Ishikawa (cell line): ENCODE data around the gene CUTC.

Experiments used
- CEBPB ChIP-seq: IDR thresholded peaks from 2 replicates; pipeline ENCODE4 v1.6.1; 2012
- EP300 ChIP-seq: IDR thresholded peaks from 2 replicates; pipeline ENCODE4 v1.6.1; 2012; ENCODE audit warnings: borderline replicate concordance
- FOXM1 ChIP-seq: IDR thresholded peaks from 2 replicates; pipeline ENCODE4 v1.6.1; 2012; ENCODE audit warnings: low read depth, borderline replicate concordance
- MAX ChIP-seq: IDR thresholded peaks from 2 replicates; pipeline ENCODE4 v1.6.1; 2012
- NFIC ChIP-seq: IDR thresholded peaks from 2 replicates; pipeline ENCODE4 v1.6.1; 2012
- RAD21 ChIP-seq: IDR thresholded peaks from 2 replicates; pipeline ENCODE4 v1.6.1; 2012; ENCODE audit warnings: low read depth
- REST ChIP-seq: IDR thresholded peaks from 2 replicates; pipeline ENCODE4 v1.6.1; 2012; ENCODE audit warnings: low read depth, mild to moderate bottlenecking
- TAF1 ChIP-seq: IDR thresholded peaks from 2 replicates; pipeline ENCODE4 v1.6.1; 2012; ENCODE audit warnings: low read depth, mild to moderate bottlenecking
- TEAD4 ChIP-seq: IDR thresholded peaks from 2 replicates; pipeline ENCODE4 v1.6.1; 2012
- USF1 ChIP-seq: IDR thresholded peaks from 2 replicates; pipeline ENCODE4 v1.6.1; 2012
- YY1 ChIP-seq: IDR thresholded peaks from 2 replicates; pipeline ENCODE4 v1.6.1; 2012; ENCODE audit warnings: low read depth

GRCh38 chr10:99775850-99776249 lies 43.8 kb downstream of the CUTC start:
- TF ChIP-seq USF1 (no peak), TAF1 (no peak), REST (no peak), NFIC (no peak), FOXM1 (no peak), RAD21 (no peak), EP300 (peak; percentile 21; the same call in 1 of the 2 replicates), TEAD4 (no peak), YY1 (no peak), MAX (no peak), CEBPB (no peak)
